H1 (cell line): ENCODE results near the gene SLC38A10. TPM values are rescaled to one million over a fixed set of nuclear protein-coding genes. Genes with fewer than 3 reads are reported as not detected.

Experiments
- CEBPB ChIP-seq: IDR thresholded peaks from 2 replicates; pipeline ENCODE4 v1.6.1; 2012; ENCODE audit warnings: low read depth, low read length
- EZH2 ChIP-seq: fragments of 200-600 bp; sonication (generic); IDR thresholded peaks from 2 replicates; pipeline ENCODE4 v1.7.1; 2012; ENCODE audit warnings: low read depth, mild to moderate bottlenecking, moderate library complexity, low read length, inconsistent platforms; ENCODE audit not compliant: severe bottlenecking
- FOSL1 ChIP-seq: IDR thresholded peaks from 2 replicates; pipeline ENCODE4 v1.6.1; 2011; ENCODE audit warnings: mild to moderate bottlenecking, low read depth, low read length, moderate library complexity; ENCODE audit not compliant: insufficient read depth
- KDM1A ChIP-seq: fragments of 200-600, 300-600 bp; sonication (generic); IDR thresholded peaks from 2 replicates; pipeline ENCODE4 v1.7.1; 2016; ENCODE audit warnings: mild to moderate bottlenecking, low read length, borderline replicate concordance
- KDM4A ChIP-seq: IDR thresholded peaks from one replicate; pipeline ENCODE4 v1.7.1; 2012; ENCODE audit warnings: low read depth, mild to moderate bottlenecking, moderate library complexity, low read length, inconsistent platforms; ENCODE audit not compliant: severe bottlenecking
- POLR2A ChIP-seq, 2 experiments: IDR thresholded peaks; 1 replicate in 1 of 2; 2 replicates in 1 of 2; pipeline ENCODE4 v1.6.1; 2011; ENCODE audit warnings: low read depth in 2 of 2, low read length in 2 of 2, mild to moderate bottlenecking in 2 of 2; ENCODE audit errors: control extremely low read depth in 1 of 2
- RXRA ChIP-seq: IDR thresholded peaks from 2 replicates; pipeline ENCODE4 v1.6.1; 2011; ENCODE audit warnings: low read depth, mild to moderate bottlenecking, low read length, moderate library complexity; ENCODE audit not compliant: insufficient read depth
- SAP30 ChIP-seq: fragments of 300-600 bp; sonication (generic); IDR thresholded peaks from 2 replicates; pipeline ENCODE4 v1.7.1; 2012; ENCODE audit warnings: low read length, moderate library complexity, mild to moderate bottlenecking, inconsistent platforms; ENCODE audit not compliant: insufficient read depth, insufficient replicate concordance
- SIN3A ChIP-seq, 2 experiments: IDR thresholded peaks in 1 of 2; conservative IDR thresholded peaks in 1 of 2; 2 replicates each; pipeline ENCODE4 v1.6.1; 2011 to 2012; ENCODE audit warnings: low read length in 2 of 2, improper control_type of control experiment in 1 of 2, low read depth in 1 of 2, mild to moderate bottlenecking in 1 of 2
- SP4 ChIP-seq: IDR thresholded peaks from 2 replicates; pipeline ENCODE4 v1.6.1; 2012; ENCODE audit warnings: low read length, inconsistent platforms
- SUZ12 ChIP-seq: fragments of 200-600 bp; sonication (generic); IDR thresholded peaks from 2 replicates; pipeline ENCODE4 v1.6.1; 2012; ENCODE audit warnings: mild to moderate bottlenecking, inconsistent platforms, low read length, moderate library complexity, mixed read lengths
- TAF1 ChIP-seq: IDR thresholded peaks from 2 replicates; pipeline ENCODE4 v1.6.1; 2011; ENCODE audit warnings: mild to moderate bottlenecking, low read depth, low read length
- TCF12 ChIP-seq: IDR thresholded peaks from 2 replicates; pipeline ENCODE4 v1.6.1; 2011; ENCODE audit warnings: low read depth, mild to moderate bottlenecking, low read length
- USF2 ChIP-seq: IDR thresholded peaks from 2 replicates; pipeline ENCODE4 v1.6.1; 2011; ENCODE audit warnings: low read length, improper control_type of control experiment
- ZNF274 ChIP-seq: IDR thresholded peaks from 2 replicates; pipeline ENCODE4 v1.7.0; 2012; ENCODE audit warnings: low read length, borderline replicate concordance; ENCODE audit errors: extremely low read depth
- polyA plus RNA-seq, 7 experiments: library from polyadenylated mRNA; depleted of rRNA in 3 of 7; stranded (reverse) in 5 of 7; unstranded in 2 of 7; fragments of >200 nt in 5 of 7; fragments of 200-250 nt in 2 of 7; gene quantifications; 1 replicate in 5 of 7; 2 replicates in 1 of 7; 4 replicates in 1 of 7; pipeline versions ENCODE4 v1.2.1 to v1.2.3, GENCODE V29; 2011 to 2013; ENCODE audit warnings: missing spikeins in 2 of 7, mixed read lengths in 2 of 7
- total RNA-seq: library from RNA; stranded (reverse); fragmentation: NEBNext Ultra II Directional; extraction: Animal tissue kit (Norgen Biotek cat#: 25700); gene quantifications from 2 replicates; pipeline ENCODE4 v1.2.1, GENCODE V29; 2021
- TF ChIP-seq, protein P1 (sequence below): IDR thresholded peaks from 2 replicates; pipeline ENCODE4 v1.6.1; 2011; ENCODE audit warnings: low read depth, mild to moderate bottlenecking, low read length; ENCODE audit not compliant: insufficient read depth
- TF ChIP-seq, protein P2 (sequence below), 3 experiments: IDR thresholded peaks; 1 replicate in 2 of 3; 2 replicates in 1 of 3; pipeline versions ENCODE4 v1.5.1 to v1.6.1; 2011; ENCODE audit warnings: low read length in 3 of 3, mild to moderate bottlenecking in 3 of 3, inconsistent platforms in 2 of 3, low read depth in 1 of 3, moderate library complexity in 1 of 3; ENCODE audit not compliant: insufficient read depth in 1 of 3; ENCODE audit errors: control extremely low read depth in 1 of 3

SLC38A10 gene
- total and polyA plus RNA-seq, 2 of the 8 experiments (the other 6 are each of a cell fraction or from before 2014, with no cell fraction given) = 26.4 to 41.0 TPM

GRCh38 chr17:81322271-81323082 is 27.4 kb upstream of the SLC38A10 start (continued):
- TF ChIP-seq POLR2A (IDR thresholded peaks at IDR 0.05; ENCODE audit: control extremely low read depth in 1 of 2, low read depth in 2 of 2, low read length in 2 of 2) = no peak
- TF ChIP-seq, protein P1, sequence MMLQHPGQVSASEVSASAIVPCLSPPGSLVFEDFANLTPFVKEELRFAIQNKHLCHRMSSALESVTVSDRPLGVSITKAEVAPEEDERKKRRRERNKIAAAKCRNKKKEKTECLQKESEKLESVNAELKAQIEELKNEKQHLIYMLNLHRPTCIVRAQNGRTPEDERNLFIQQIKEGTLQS = peak; percentile 56; the same call in 1 of the 2 replicates
- peak; percentile 81 for TF ChIP-seq USF2
- TF ChIP-seq ZNF274 = no peak
- TF ChIP-seq TCF12 = no peak
- TF ChIP-seq KDM1A = no peak
- no peak for TF ChIP-seq EZH2
- no peak for TF ChIP-seq FOSL1
- TF ChIP-seq SUZ12 = no peak
- no peak for TF ChIP-seq SAP30
- TF ChIP-seq TAF1 = no peak
- no peak for TF ChIP-seq KDM4A
- TF ChIP-seq CEBPB = no peak
- TF ChIP-seq, protein P2, sequence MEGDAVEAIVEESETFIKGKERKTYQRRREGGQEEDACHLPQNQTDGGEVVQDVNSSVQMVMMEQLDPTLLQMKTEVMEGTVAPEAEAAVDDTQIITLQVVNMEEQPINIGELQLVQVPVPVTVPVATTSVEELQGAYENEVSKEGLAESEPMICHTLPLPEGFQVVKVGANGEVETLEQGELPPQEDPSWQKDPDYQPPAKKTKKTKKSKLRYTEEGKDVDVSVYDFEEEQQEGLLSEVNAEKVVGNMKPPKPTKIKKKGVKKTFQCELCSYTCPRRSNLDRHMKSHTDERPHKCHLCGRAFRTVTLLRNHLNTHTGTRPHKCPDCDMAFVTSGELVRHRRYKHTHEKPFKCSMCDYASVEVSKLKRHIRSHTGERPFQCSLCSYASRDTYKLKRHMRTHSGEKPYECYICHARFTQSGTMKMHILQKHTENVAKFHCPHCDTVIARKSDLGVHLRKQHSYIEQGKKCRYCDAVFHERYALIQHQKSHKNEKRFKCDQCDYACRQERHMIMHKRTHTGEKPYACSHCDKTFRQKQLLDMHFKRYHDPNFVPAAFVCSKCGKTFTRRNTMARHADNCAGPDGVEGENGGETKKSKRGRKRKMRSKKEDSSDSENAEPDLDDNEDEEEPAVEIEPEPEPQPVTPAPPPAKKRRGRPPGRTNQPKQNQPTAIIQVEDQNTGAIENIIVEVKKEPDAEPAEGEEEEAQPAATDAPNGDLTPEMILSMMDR (IDR thresholded peaks at IDR 0.05; ENCODE audit: control extremely low read depth in 1 of 3, insufficient read depth in 1 of 3, low read depth in 1 of 3, low read length in 3 of 3) = peak; percentile 33 to 69 (median 64)
- no peak for TF ChIP-seq SP4
- TF ChIP-seq RXRA = no peak
- TF ChIP-seq SIN3A (conservative IDR thresholded peaks at IDR 0.05 in 1 of 2, IDR thresholded peaks at IDR 0.05 in 1 of 2; ENCODE audit: low read depth in 1 of 2, low read length in 2 of 2) = no peak
- TF ChIP-seq, all 59 proteins: peak for 5
